Activated naive CD8-positive, alpha-beta T cell treated with anti-CD3 and anti-CD28 coated beads for 36 hours (primary cell): Measurements from ENCODE around the gene NKIRAS2. TPM values are rescaled to one million over a fixed set of nuclear protein-coding genes. Genes with fewer than 3 reads are reported as not detected.
A peak's percentile ranks its signal among the peaks of the same experiment; 100 is the strongest.
"Not testable (repeated sequence)": the region's sequence is repeated elsewhere in the genome, so short reads cannot be mapped to it uniquely, and the experiment has no call there.

Source experiments
- DNase-seq: peaks from one replicate; pipeline ENCODE4 v3.0.0; 2021
- H3K27ac Mint-ChIP-seq: one replicate; pipeline ENCODE4 v1.8.0; 2022; ENCODE audit warnings: mild to moderate bottlenecking, moderate library complexity, mixed read lengths
- H3K27me3 Mint-ChIP-seq: one replicate; pipeline ENCODE4 v1.8.0; 2022; ENCODE audit warnings: mild to moderate bottlenecking, mixed read lengths
- H3K36me3 Mint-ChIP-seq: one replicate; pipeline ENCODE4 v1.8.0; 2021; ENCODE audit warnings: mild to moderate bottlenecking, mixed read lengths
- H3K4me1 Mint-ChIP-seq: one replicate; pipeline ENCODE4 v1.8.0; 2021; ENCODE audit warnings: mixed read lengths
- H3K4me3 Mint-ChIP-seq: one replicate; pipeline ENCODE4 v1.8.0; 2022; ENCODE audit warnings: mild to moderate bottlenecking, moderate library complexity, mixed read lengths
- H3K9me3 Mint-ChIP-seq: one replicate; pipeline ENCODE4 v1.8.0; 2022; ENCODE audit warnings: mixed read lengths
- total RNA-seq, 2 experiments: library from RNA; stranded (reverse); gene quantifications; one replicate each; pipeline ENCODE4 v1.2.3, GENCODE V29; 2021

NKIRAS2 gene
- total RNA-seq, 2 experiments from 2014 or later = 20.3 to 25.0 TPM

DNA sequence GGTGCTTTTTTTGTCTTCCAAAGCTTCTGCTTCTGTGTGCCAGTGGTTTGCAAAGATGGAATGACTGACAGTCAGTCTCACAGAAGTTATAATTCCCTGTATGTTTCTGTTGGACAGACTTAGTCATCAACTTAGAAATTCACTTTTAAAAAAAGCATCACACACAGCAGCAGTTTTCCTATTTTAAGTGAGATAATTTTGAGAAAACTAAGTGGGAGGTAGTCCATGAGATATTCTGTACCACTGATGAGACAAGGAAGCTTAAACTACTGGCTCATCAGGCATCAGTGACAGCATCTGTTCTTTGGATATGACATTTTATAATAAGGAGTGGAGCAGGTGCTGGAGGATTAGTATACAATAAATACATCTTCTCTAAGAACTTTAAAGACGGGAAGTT is 33.3 kb upstream of the NKIRAS2 start:
- peak overlapping the region; percentile 71 for H3K27ac Mint-ChIP-seq
- H3K4me3 Mint-ChIP-seq = no peak overlapping the region
- DNase-seq = no peak
- H3K4me1 Mint-ChIP-seq = peaks cover 10% of the 10 kb centered on the region
- no peaks in the 10 kb centered on the region for H3K9me3 Mint-ChIP-seq
- H3K36me3 Mint-ChIP-seq = peaks cover 47% of the 10 kb centered on the region
- H3K27me3 Mint-ChIP-seq = no peaks in the 10 kb centered on the region

DNA sequence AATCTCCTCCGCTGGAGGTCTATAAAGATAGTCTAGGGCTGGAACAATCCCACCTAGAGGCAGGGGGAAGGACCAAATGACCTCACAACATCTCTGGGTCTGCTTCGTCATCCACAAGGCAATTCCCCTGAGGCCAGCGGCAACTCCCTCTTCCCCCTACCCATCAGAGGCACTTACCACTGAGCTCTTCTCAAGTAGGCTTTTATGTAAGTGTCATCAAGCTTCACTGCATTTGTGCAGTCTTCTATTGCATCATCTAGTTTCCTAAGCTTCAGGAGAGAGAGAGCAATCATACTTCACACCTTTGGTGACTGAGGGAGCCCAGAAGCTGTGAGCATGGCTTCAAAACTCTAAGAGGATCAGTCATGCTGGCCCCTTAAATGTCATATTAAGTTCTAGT is 32.2 kb upstream of the NKIRAS2 start:
- Mint-ChIP-seq H3K27me3 (no peaks in the 10 kb centered on the region), H3K9me3 (no peaks in the 10 kb centered on the region), H3K4me1 (peaks cover 10% of the 10 kb centered on the region), H3K4me3 (no peak overlapping the region), H3K27ac (peak overlapping the region; percentile 71), H3K36me3 (peaks cover 38% of the 10 kb centered on the region)
- peak; percentile 18 for DNase-seq

DNA sequence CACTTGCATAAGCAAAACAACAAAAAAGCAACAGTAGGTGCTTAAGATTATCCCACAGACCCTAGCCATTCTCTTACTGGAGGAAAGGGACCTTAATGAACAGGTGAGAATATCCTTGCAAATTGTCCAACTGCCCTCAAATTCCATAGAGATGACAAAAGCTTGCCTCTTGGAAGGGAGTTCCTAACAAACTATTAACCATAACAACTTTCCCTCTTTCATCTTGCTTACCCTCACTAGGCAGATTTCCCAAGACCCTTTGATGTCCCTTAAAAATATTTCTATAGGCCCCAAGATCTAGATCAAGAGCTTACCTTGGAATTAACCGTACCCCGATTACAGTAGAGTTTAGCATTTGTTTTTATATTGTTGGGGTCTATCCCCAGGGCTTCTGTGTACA is 31.5 kb upstream of the NKIRAS2 start:
- no peak for DNase-seq
- H3K27ac Mint-ChIP-seq = peak overlapping the region; percentile 71
- no peak overlapping the region for H3K4me3 Mint-ChIP-seq
- no peaks in the 10 kb centered on the region for H3K27me3 Mint-ChIP-seq
- H3K9me3 Mint-ChIP-seq = no peaks in the 10 kb centered on the region
- H3K36me3 Mint-ChIP-seq = peaks cover 34% of the 10 kb centered on the region
- H3K4me1 Mint-ChIP-seq = peaks cover 10% of the 10 kb centered on the region

DNA sequence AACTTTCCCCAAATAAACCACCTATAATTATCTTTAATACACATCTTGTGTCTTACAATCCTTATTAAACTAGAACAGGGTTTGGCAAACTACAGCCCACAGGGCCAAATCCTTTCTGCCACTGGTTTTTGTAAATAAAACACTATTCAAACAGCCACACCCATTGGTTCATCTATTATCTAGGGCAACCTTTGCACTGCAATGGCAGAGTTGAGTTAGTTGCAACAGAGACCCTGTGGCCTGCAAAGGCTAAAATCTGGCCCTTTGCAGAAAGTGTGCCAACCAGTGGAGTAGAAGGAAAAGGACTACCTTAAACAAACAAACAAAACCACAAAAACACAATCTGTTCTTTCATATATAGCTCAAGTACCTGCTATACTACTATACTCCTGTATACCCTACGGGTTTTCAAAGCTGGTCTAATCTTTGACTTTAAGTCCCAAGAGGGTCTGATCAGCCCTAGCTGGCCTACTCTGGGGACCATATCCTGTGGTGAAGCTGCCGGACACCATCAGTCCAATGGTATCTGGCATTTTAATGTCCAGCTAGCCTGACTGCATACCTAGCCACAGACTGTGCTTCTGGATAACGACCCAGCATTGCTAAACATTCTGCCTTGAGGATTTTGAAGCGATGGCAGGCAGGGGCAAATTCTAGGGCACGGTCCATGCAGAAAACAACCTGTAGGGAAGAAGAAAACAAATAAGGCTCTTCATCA is 30.0 kb upstream of the NKIRAS2 start:
- H3K27me3 Mint-ChIP-seq = no peaks in the 10 kb centered on the region
- H3K9me3 Mint-ChIP-seq = no peaks in the 10 kb centered on the region
- H3K27ac Mint-ChIP-seq = no peak overlapping the region
- no peak for DNase-seq
- peaks cover 12% of the 10 kb centered on the region for H3K4me1 Mint-ChIP-seq
- H3K36me3 Mint-ChIP-seq = peaks cover 29% of the 10 kb centered on the region
- no peak overlapping the region for H3K4me3 Mint-ChIP-seq

DNA sequence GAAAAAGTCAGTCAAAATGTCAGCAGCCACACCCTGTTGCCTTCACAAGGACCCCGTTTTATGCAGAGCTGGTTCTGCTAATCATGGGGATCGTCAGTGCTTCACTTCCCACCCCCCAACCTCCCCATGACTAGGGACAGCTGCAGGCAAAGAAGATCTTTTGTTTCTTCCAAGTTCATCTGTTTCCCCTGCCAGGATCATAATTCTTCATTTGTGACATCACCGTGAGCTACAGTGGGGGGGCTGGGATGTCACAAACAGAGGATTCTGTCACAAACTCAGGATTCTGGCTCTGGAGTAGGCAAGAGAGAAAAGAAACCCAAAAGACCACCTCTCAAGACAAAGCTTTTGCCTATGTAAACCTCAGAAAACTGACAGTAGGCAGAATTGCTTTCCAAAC is 27.3 kb upstream of the NKIRAS2 start:
- peaks cover 25% of the 10 kb centered on the region for H3K36me3 Mint-ChIP-seq
- no peaks in the 10 kb centered on the region for H3K9me3 Mint-ChIP-seq

DNA sequence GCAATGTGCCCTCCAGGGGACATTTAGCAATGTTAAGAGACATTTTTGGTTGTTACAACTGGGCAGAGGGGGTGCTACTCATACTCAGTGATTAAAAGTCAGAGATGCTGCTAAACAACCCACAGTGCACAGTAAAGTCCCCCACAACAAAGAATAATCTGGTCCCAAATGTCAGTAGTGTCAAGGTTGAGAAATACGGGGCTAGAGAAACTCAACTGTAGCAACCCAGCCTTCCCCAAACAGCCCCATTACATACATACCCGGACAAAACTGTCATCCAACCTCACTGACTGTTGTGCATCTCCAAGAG is 23.1 kb upstream of the NKIRAS2 start:
- H3K4me1 Mint-ChIP-seq = peaks cover 22% of the 10 kb centered on the region
- no peak overlapping the region for H3K4me3 Mint-ChIP-seq
- H3K27ac Mint-ChIP-seq = no peak overlapping the region
- DNase-seq = no peak
- peaks cover 13% of the 10 kb centered on the region for H3K36me3 Mint-ChIP-seq
- no peaks in the 10 kb centered on the region for H3K27me3 Mint-ChIP-seq
- no peaks in the 10 kb centered on the region for H3K9me3 Mint-ChIP-seq

More for the DNA sequence above, 27.3 kb upstream of the NKIRAS2 start:
- DNase-seq = no peak
- Mint-ChIP-seq H3K27ac (no peak overlapping the region), H3K27me3 (no peaks in the 10 kb centered on the region), H3K4me3 (no peak overlapping the region), H3K4me1 (peaks cover 21% of the 10 kb centered on the region)

DNA sequence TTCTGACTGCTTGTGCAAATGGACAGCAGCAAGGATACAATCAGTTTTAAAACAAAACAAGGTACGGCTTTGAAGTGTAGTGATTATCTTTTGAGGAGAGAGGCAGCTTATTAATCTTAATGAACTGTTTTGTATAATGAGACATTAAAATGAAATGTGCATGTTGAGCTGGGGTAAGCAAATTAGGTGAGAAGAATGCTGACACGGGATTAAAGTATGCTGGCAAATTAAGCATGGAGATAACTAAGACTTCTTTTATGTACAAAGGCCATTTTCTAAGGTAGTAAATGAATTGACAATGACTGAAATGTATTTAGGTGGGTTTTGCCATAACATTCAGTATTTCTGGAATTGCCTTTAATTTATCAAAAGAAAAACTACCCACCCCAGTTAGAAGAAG is 21.4 kb upstream of the NKIRAS2 start:
- Mint-ChIP-seq H3K4me3 (no peak overlapping the region), H3K27ac (no peak overlapping the region), H3K36me3 (peaks cover 13% of the 10 kb centered on the region), H3K27me3 (no peaks in the 10 kb centered on the region), H3K4me1 (peaks cover 26% of the 10 kb centered on the region), H3K9me3 (no peaks in the 10 kb centered on the region)
- DNase-seq = no peak

DNA sequence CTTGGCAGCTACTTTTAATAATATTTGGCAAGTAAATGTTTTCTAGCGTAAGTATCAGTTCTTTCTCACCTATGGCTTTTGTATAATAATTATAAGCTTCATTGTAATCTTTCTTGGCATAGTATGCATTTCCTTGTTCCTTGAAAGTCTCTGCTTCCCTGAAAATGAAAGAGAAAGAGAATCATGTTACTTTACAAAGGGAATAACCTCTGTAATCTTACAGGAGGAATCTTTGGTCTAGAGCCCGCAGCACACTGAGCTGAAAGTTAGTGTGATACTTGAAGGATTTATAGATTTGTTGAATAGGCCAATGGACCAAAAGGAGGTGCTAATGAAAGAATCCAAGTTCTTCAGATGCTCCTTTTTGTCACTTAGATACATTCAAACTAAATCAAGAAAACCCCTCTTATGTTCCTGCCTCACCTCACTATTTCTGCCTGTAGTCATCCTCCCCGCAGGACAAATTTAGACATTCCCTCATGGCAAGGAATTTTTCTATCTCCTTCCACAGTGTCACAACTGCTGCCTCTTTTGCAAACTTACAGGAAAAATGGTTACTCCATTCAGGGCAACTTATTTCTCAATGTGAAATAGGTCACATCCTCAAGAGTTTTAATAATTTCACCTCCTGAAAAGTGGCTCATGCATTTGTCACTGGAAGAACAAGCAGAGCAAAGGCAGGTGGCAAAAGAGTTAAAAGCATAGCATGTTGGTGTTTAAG is 19.3 kb upstream of the NKIRAS2 start:
- Mint-ChIP-seq H3K27ac (peak overlapping the region; percentile 54), H3K27me3 (no peaks in the 10 kb centered on the region), H3K9me3 (no peaks in the 10 kb centered on the region)

DNA sequence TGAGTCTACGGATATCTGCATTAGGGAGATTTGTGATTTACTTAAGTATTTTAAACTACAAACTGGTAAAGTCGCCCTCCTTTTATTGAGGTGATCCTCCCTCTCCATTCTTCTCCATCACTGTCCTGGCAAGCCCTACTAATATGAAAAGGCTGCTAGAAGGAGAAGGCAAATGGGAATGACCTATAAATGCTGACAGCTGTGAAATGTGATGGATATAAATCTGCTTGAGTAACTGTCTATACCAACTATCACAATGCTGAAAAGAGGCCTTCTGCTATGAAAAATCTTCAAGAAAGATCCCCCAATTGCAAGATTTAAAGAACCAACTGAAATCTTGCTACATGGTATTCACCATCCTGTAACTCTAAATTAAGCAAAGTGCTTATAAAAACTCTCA is 18.2 kb upstream of the NKIRAS2 start:
- H3K9me3 Mint-ChIP-seq = no peaks in the 10 kb centered on the region
- H3K36me3 Mint-ChIP-seq = peaks cover 3% of the 10 kb centered on the region
- H3K4me3 Mint-ChIP-seq = no peak overlapping the region
- peaks cover 29% of the 10 kb centered on the region for H3K4me1 Mint-ChIP-seq
- H3K27ac Mint-ChIP-seq = no peak overlapping the region
- DNase-seq = no peak
- no peaks in the 10 kb centered on the region for H3K27me3 Mint-ChIP-seq

More for the DNA sequence above, 19.3 kb upstream of the NKIRAS2 start:
- Mint-ChIP-seq H3K4me3 (no peak overlapping the region), H3K4me1 (peaks cover 36% of the 10 kb centered on the region), H3K36me3 (peaks cover 9% of the 10 kb centered on the region)
- DNase-seq = no peak

DNA sequence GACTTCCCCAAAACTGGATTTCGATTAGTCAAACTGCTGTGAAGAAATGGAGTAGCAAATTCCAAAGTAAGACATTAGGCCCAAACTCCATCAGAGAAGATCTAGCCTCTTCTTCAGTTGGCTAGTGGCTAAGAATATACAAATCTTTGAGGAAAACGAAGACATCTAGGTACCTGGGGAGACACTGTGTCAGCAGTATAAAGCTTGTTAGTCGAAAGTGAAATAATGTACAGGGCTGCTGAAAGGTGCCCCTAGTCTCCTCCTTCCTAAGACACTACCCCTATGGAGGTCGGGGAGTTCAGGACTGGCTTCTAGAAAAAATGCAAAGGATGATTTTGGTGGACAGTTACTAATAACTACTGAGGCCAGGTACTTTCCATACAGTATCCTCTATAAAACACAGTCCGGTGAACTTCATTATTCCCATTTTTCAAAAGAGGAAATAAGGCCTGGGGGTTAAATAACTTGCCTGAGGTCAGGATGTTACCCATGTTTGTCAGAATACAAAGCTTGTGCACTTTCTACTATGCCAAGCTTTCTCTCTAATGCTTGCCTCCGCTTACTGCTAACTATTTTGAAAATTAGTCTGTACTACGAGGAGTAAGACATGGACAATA is 17.6 kb upstream of the NKIRAS2 start:
- H3K4me3 Mint-ChIP-seq = no peak overlapping the region
- no peaks in the 10 kb centered on the region for H3K9me3 Mint-ChIP-seq
- H3K36me3 Mint-ChIP-seq = peaks cover 3% of the 10 kb centered on the region
- H3K4me1 Mint-ChIP-seq = peaks cover 27% of the 10 kb centered on the region
- H3K27me3 Mint-ChIP-seq = no peaks in the 10 kb centered on the region
- no peak overlapping the region for H3K27ac Mint-ChIP-seq
- no peak for DNase-seq

DNA sequence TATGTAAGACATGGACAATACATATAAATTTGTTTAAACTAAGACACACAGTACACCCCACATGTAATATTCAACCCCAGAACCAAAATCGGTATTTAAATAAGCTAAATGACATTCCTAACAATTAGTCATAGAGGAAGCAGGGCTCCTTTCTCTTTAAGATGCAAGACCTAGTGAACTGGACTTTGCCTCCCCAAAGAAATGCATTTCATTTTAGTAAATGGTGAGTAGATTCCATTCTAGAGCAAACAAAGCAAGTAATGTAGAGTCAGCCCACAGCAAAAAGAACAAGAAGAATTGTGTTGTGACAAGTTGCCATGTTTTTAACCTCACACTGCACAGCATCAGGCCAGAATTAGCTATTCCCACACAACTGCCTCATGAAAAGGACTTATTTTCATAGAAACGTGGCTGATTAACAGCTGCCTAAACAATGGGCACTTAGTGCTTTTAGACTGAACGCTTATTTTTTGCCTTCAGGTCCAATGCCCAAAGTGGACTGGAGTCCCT is 17.0 kb upstream of the NKIRAS2 start:
- no peak overlapping the region for H3K4me3 Mint-ChIP-seq
- peaks cover 3% of the 10 kb centered on the region for H3K36me3 Mint-ChIP-seq
- DNase-seq = no peak
- H3K4me1 Mint-ChIP-seq = peaks cover 27% of the 10 kb centered on the region
- H3K27me3 Mint-ChIP-seq = no peaks in the 10 kb centered on the region
- H3K27ac Mint-ChIP-seq = no peak overlapping the region
- no peaks in the 10 kb centered on the region for H3K9me3 Mint-ChIP-seq

DNA sequence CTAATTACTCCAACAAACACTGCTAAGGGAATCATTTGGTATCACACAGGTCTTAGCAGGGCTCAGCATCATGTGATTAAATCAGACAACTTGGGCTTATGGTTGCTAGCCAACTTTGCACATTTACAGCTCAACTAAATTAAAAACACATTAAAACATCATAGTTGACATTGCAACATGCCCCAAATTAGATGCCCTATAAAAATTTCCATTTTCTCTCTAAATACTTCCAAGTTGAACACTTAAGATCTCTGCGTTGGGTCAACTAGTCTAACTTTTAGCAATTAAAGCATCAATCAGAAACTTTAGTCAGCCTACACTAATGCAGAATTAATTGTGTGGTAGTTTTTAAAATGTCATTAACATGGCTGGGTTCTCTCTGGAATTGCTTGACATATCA is 14.7 kb upstream of the NKIRAS2 start:
- no peak for DNase-seq
- Mint-ChIP-seq H3K4me1 (peaks cover 40% of the 10 kb centered on the region), H3K4me3 (no peak overlapping the region), H3K27me3 (no peaks in the 10 kb centered on the region), H3K9me3 (no peaks in the 10 kb centered on the region), H3K36me3 (peaks cover 10% of the 10 kb centered on the region), H3K27ac (no peak overlapping the region)

DNA sequence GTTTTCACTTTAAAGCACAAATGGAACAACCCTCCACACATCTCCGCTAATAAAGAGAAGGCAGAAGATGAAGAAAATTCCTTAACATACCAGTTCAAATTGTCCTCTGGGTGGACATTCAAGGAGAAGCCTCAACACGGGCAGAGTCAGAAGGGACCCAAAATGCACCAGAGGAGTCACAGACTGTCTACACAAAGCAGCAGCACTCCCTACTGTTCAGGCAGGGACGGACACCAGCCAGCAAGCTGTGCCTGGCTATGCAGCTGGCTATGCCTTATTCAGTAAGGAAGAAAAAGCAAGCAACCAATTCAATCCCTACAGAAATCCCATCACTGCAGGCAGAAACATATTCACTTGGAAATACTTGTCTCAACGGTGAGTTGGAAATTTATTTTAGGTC is 10.7 kb upstream of the NKIRAS2 start:
- Mint-ChIP-seq H3K4me3 (no peak overlapping the region), H3K27me3 (no peaks in the 10 kb centered on the region), H3K4me1 (peaks cover 54% of the 10 kb centered on the region), H3K9me3 (no peaks in the 10 kb centered on the region), H3K36me3 (peaks cover 11% of the 10 kb centered on the region), H3K27ac (no peak overlapping the region)
- no peak for DNase-seq

DNA sequence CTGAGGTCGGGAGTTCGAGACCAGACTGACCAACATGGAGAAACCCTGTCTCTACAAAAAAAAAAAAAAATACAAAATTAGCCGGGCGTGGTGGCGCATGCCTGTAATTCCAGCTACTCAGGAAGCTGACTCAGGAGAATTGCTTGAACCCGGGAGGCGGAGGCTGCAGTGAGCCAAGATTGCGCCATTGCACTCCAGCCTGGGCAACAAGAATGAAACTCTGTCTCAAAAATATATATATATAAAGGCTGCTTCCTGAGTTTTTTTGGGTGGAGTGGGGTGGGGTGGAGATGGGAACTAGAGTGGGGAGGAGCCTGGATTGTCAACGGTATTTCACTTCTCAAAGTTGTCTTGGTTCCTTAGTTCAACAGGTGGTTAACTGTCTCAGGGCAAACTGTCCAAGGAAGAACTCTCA is 9.6 kb upstream of the NKIRAS2 start:
- not testable (repeated sequence) for H3K27ac Mint-ChIP-seq, H3K4me3 Mint-ChIP-seq, DNase-seq, H3K27me3 Mint-ChIP-seq, H3K9me3 Mint-ChIP-seq
- Mint-ChIP-seq H3K36me3 (peaks cover 17% of the 10 kb centered on the region), H3K4me1 (peaks cover 50% of the 10 kb centered on the region)

DNA sequence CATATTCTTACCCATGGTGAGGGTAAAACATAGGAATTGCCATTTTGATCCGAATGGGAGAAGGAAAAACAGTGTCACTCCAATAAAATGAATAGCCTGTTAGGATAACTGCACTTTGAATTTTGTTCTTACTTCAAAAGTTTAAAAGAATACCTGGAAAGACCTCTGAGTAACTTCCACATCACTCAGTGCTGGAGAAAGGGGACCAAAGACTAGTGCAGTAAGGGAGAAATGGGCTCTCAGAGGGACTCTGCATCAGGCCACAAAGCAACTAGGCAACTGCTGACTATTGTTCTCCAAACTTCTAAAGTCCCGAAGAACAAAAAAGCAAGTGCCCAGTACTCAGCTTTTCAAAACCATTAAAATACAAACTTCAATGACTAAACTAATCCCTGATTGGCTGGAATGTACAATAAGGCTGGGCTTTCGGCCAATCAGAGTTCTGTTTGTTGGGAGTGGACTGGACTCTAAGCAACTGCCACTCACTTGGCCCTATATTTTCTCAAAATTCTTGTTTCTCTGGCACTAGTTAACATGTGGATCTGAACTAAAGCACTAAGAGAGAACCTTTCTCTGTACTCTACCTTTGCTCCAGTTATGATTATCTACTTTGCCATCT is 8.9 kb upstream of the NKIRAS2 start:
- Mint-ChIP-seq H3K27me3 (no peaks in the 10 kb centered on the region), H3K4me1 (peaks cover 55% of the 10 kb centered on the region), H3K27ac (no peak overlapping the region), H3K36me3 (peaks cover 24% of the 10 kb centered on the region), H3K9me3 (no peaks in the 10 kb centered on the region), H3K4me3 (no peak overlapping the region)
- no peak for DNase-seq
